ENCODE measurements around the gene MSH3.
A peak's percentile ranks its signal among the peaks of the same experiment; 100 is the strongest.

MSH3 gene

GRCh38 chr5:80653502-80653901 lies 950 bp upstream of the MSH3 start:
- H3K4me3 ChIP-seq (ENCODE audit: low read length): peak overlapping the region; percentile 92
- no peaks in the 10 kb centered on the region for H3K9me3 ChIP-seq (replicated peaks; ENCODE audit: insufficient read depth, low read length)
- H3F3A ChIP-seq (ENCODE audit: insufficient read depth, low read length): peaks cover 13% of the 10 kb centered on the region
- H3K27me3 ChIP-seq (replicated peaks; ENCODE audit: insufficient read depth, low read length): no peaks in the 10 kb centered on the region
- no peak for DNase-seq
- H3K79me2 ChIP-seq (ENCODE audit: low read length): peaks cover 34% of the 10 kb centered on the region
- H2AFZ ChIP-seq (ENCODE audit: low read length): peak overlapping the region; percentile 22; the same call in 1 of the 2 replicates
- peak overlapping the region; percentile 89 for H3K4me2 ChIP-seq (ENCODE audit: low read depth, low read length)
- H3K9ac ChIP-seq (ENCODE audit: low read length): peak overlapping the region; percentile 83
- H3K4me1 ChIP-seq (ENCODE audit: low read length): peaks cover 7% of the 10 kb centered on the region; the same call in 1 of the 2 replicates
- H4K20me1 ChIP-seq (ENCODE audit: insufficient read depth, low read length): no peaks in the 10 kb centered on the region
- TF ChIP-seq EZH2 (optimal IDR thresholded peaks at IDR 0.05; ENCODE audit: low read depth, low read length) (no peak), CTCF (IDR thresholded peaks at IDR 0.05; ENCODE audit: low read length) (no peak), EZH2phosphoT487 (IDR thresholded peaks at IDR 0.05; ENCODE audit: low read length) (no peak)
- no peaks in the 10 kb centered on the region for H3K9me2 ChIP-seq (replicated peaks; ENCODE audit: insufficient read depth, low read length)
- H3K27ac ChIP-seq (ENCODE audit: low read length): peak overlapping the region; percentile 53; the same call in 1 of the 2 replicates
- H3K36me3 ChIP-seq (replicated peaks; ENCODE audit: insufficient read depth, low read length): no peaks in the 10 kb centered on the region; the same call in 1 of the 2 replicates

GRCh38 chr5:80654054-80654390 lies 430 bp upstream of the MSH3 start:
- H3K9ac ChIP-seq (ENCODE audit: low read length): peak overlapping the region; percentile 83
- peak overlapping the region; percentile 89 for H3K4me2 ChIP-seq (ENCODE audit: low read depth, low read length)
- TF ChIP-seq CTCF (IDR thresholded peaks at IDR 0.05; ENCODE audit: low read length): no peak
- no peak for TF ChIP-seq EZH2phosphoT487 (IDR thresholded peaks at IDR 0.05; ENCODE audit: low read length)
- TF ChIP-seq EZH2 (optimal IDR thresholded peaks at IDR 0.05; ENCODE audit: low read depth, low read length): no peak
- no peaks in the 10 kb centered on the region for H3K9me2 ChIP-seq (replicated peaks; ENCODE audit: insufficient read depth, low read length)
- DNase-seq: peak; percentile 43
- peaks cover 13% of the 10 kb centered on the region for H3F3A ChIP-seq (ENCODE audit: insufficient read depth, low read length)
- no peaks in the 10 kb centered on the region; the same call in 1 of the 2 replicates for H3K36me3 ChIP-seq (replicated peaks; ENCODE audit: insufficient read depth, low read length)
- H4K20me1 ChIP-seq (ENCODE audit: insufficient read depth, low read length): no peaks in the 10 kb centered on the region
- no peaks in the 10 kb centered on the region for H3K9me3 ChIP-seq (replicated peaks; ENCODE audit: insufficient read depth, low read length)
- H3K27ac ChIP-seq (ENCODE audit: low read length): peak overlapping the region; percentile 53
- H2AFZ ChIP-seq (ENCODE audit: low read length): peak overlapping the region; percentile 22; the same call in 1 of the 2 replicates
- peak overlapping the region; percentile 92 for H3K4me3 ChIP-seq (ENCODE audit: low read length)
- peaks cover 7% of the 10 kb centered on the region; the same call in 1 of the 2 replicates for H3K4me1 ChIP-seq (ENCODE audit: low read length)
- peaks cover 34% of the 10 kb centered on the region for H3K79me2 ChIP-seq (ENCODE audit: low read length)
- H3K27me3 ChIP-seq (replicated peaks; ENCODE audit: insufficient read depth, low read length): no peaks in the 10 kb centered on the region

GRCh38 chr5:80655231-80655774 lies 851 bp downstream of the MSH3 start:
- H2AFZ ChIP-seq (ENCODE audit: low read length): peak overlapping the region; percentile 40
- peaks cover 13% of the 10 kb centered on the region for H3F3A ChIP-seq (ENCODE audit: insufficient read depth, low read length)
- H3K9me2 ChIP-seq (replicated peaks; ENCODE audit: insufficient read depth, low read length): no peaks in the 10 kb centered on the region
- TF ChIP-seq EZH2phosphoT487 (IDR thresholded peaks at IDR 0.05; ENCODE audit: low read length) (no peak), EZH2 (optimal IDR thresholded peaks at IDR 0.05; ENCODE audit: low read depth, low read length) (no peak), CTCF (IDR thresholded peaks at IDR 0.05; ENCODE audit: low read length) (no peak)
- H3K36me3 ChIP-seq (replicated peaks; ENCODE audit: insufficient read depth, low read length): no peaks in the 10 kb centered on the region; the same call in 1 of the 2 replicates
- H3K9ac ChIP-seq (ENCODE audit: low read length): peak overlapping the region; percentile 63
- peaks cover 7% of the 10 kb centered on the region; the same call in 1 of the 2 replicates for H3K4me1 ChIP-seq (ENCODE audit: low read length)
- no peaks in the 10 kb centered on the region for H3K9me3 ChIP-seq (replicated peaks; ENCODE audit: insufficient read depth, low read length)
- peaks cover 34% of the 10 kb centered on the region for H3K79me2 ChIP-seq (ENCODE audit: low read length)
- DNase-seq: peak; percentile 31
- no peaks in the 10 kb centered on the region for H3K27me3 ChIP-seq (replicated peaks; ENCODE audit: insufficient read depth, low read length)
- H4K20me1 ChIP-seq (ENCODE audit: insufficient read depth, low read length): no peaks in the 10 kb centered on the region
- peak overlapping the region; percentile 80 for H3K4me2 ChIP-seq (ENCODE audit: low read depth, low read length)
- H3K4me3 ChIP-seq (ENCODE audit: low read length): peak overlapping the region; percentile 62
- H3K27ac ChIP-seq (ENCODE audit: low read length): peak overlapping the region; percentile 88
